CD14-positive monocyte (primary cell): ENCODE data around the gene ID1. TPM values are rescaled to one million over a fixed set of nuclear protein-coding genes. Genes with fewer than 3 reads are reported as not detected.

Experiments
- DNase-seq, 3 donors: peaks; one replicate each; pipeline ENCODE4 v3.0.0-alpha.2; 2011 to 2022
- H2AFZ ChIP-seq: 2 replicates; pipeline ENCODE4 v1.6.0; 2012; ENCODE audit warnings: mild to moderate bottlenecking, low read depth, low read length, inconsistent platforms; ENCODE audit not compliant: insufficient read depth, poor library complexity, severe bottlenecking
- H3K27ac ChIP-seq, 2 donors: 1 replicate in 1 of 2; 2 replicates in 1 of 2; pipeline ENCODE4 v1.5.1; 2012 to 2013; ENCODE audit warnings: low read length in 2 of 2, control low read depth in 1 of 2, inconsistent platforms in 1 of 2, low read depth in 1 of 2, mild to moderate bottlenecking in 1 of 2
- H3K27me3 ChIP-seq, 2 donors: one replicate each; pipeline versions ENCODE4 v1.6.0 to v1.6.1; 2011 to 2013; ENCODE audit warnings: low read length in 2 of 2; ENCODE audit not compliant: control insufficient read depth in 2 of 2, insufficient read depth in 2 of 2
- H3K36me3 ChIP-seq, 2 donors: replicated peaks in 1 of 2; 1 replicate in 1 of 2; 2 replicates in 1 of 2; pipeline versions ENCODE4 v1.5.1 to v1.6.1; 2012 to 2013; ENCODE audit warnings: low read length in 2 of 2, control low read depth in 1 of 2, inconsistent platforms in 1 of 2, mild to moderate bottlenecking in 1 of 2; ENCODE audit not compliant: insufficient read depth in 2 of 2, control insufficient read depth in 1 of 2
- H3K4me1 ChIP-seq, 2 donors: 1 replicate in 1 of 2; 2 replicates in 1 of 2; pipeline versions ENCODE4 v1.5.1 to v1.6.1; 2012 to 2013; ENCODE audit warnings: low read length in 2 of 2, control low read depth in 1 of 2, inconsistent platforms in 1 of 2, mild to moderate bottlenecking in 1 of 2, moderate library complexity in 1 of 2; ENCODE audit not compliant: insufficient read depth in 2 of 2, control insufficient read depth in 1 of 2
- H3K4me2 ChIP-seq: replicated peaks from 2 replicates; pipeline ENCODE3; 2012; ENCODE audit warnings: low read length, moderate library complexity, mild to moderate bottlenecking; ENCODE audit not compliant: poor library complexity, severe bottlenecking; ENCODE audit errors: extremely low read depth
- H3K4me3 ChIP-seq, 3 experiments: fragments of 200-600 bp in 1 of 3; sonication (generic) in 1 of 3; replicated peaks in 1 of 3; 1 replicate in 2 of 3; 2 replicates in 1 of 3; pipeline ENCODE4 v1.5.1; 2011 to 2013; ENCODE audit warnings: low read length in 3 of 3, mild to moderate bottlenecking in 3 of 3, control low read depth in 2 of 3, low read depth in 2 of 3, inconsistent platforms in 1 of 3, moderate library complexity in 1 of 3
- H3K79me2 ChIP-seq: 2 replicates; pipeline ENCODE4 v1.6.0; 2012; ENCODE audit warnings: mild to moderate bottlenecking, control low read depth, inconsistent platforms, low read length, moderate library complexity; ENCODE audit not compliant: insufficient read depth
- H3K9ac ChIP-seq: 2 replicates; pipeline ENCODE4 v1.6.0; 2017; ENCODE audit warnings: low read length, mild to moderate bottlenecking; ENCODE audit not compliant: insufficient read depth, poor library complexity, severe bottlenecking
- H3K9me3 ChIP-seq, 2 donors: replicated peaks in 1 of 2; 1 replicate in 1 of 2; 2 replicates in 1 of 2; pipeline versions ENCODE4 v1.5.1 to v1.6.1; 2012 to 2013; ENCODE audit warnings: low read length in 2 of 2, control low read depth in 1 of 2; ENCODE audit not compliant: control insufficient read depth in 1 of 2, insufficient read depth in 1 of 2
- H4K20me1 ChIP-seq: 2 replicates; pipeline ENCODE4 v1.6.0; 2012; ENCODE audit warnings: mild to moderate bottlenecking, low read length, control low read depth, moderate library complexity; ENCODE audit not compliant: insufficient read depth
- H3K27ac Mint-ChIP-seq, 7 donors: one replicate each; pipeline ENCODE4 v1.8.0; 2020; ENCODE audit warnings: mild to moderate bottlenecking in 7 of 7, mixed read lengths in 7 of 7, moderate library complexity in 6 of 7, inconsistent platforms in 2 of 7
- H3K27me3 Mint-ChIP-seq, 3 donors: one replicate each; pipeline ENCODE4 v1.8.0; 2021 to 2022; ENCODE audit warnings: low read depth in 3 of 3, mild to moderate bottlenecking in 3 of 3, mixed read lengths in 3 of 3, moderate library complexity in 3 of 3, inconsistent platforms in 1 of 3
- H3K36me3 Mint-ChIP-seq, 2 donors: one replicate each; pipeline ENCODE4 v1.8.0; 2020; ENCODE audit warnings: mixed read lengths in 2 of 2, inconsistent platforms in 1 of 2, mild to moderate bottlenecking in 1 of 2
- H3K4me1 Mint-ChIP-seq: one replicate; pipeline ENCODE4 v1.8.0; 2020; ENCODE audit warnings: mild to moderate bottlenecking, mixed read lengths
- H3K4me3 Mint-ChIP-seq, 2 donors: one replicate each; pipeline ENCODE4 v1.8.0; 2020; ENCODE audit warnings: mild to moderate bottlenecking in 2 of 2, mixed read lengths in 2 of 2, moderate library complexity in 1 of 2
- H3K9me3 Mint-ChIP-seq, 7 donors: one replicate each; pipeline ENCODE4 v1.8.0; 2020 to 2022; ENCODE audit warnings: mixed read lengths in 7 of 7, mild to moderate bottlenecking in 6 of 7, moderate library complexity in 6 of 7, inconsistent platforms in 2 of 7
- WGBS: methylation state at CpG from one replicate; pipeline ENCODE4 v1.1.5; 2013; ENCODE audit warnings: missing lambda C conversion rate; ENCODE audit not compliant: insufficient coverage; 5-methylcytosine and 5-hydroxymethylcytosine counted together
- intact Hi-C, 2 donors: fragments of 100-400 bp; cut with micrococcal nuclease; formaldehyde crosslinking; loops; one replicate each; pipeline versions ENCODE4 v1.15.0 to v1.15.1; 2023
- polyA plus RNA-seq, 3 donors: library from polyadenylated mRNA; depleted of rRNA in 1 of 3; unstranded in 2 of 3; stranded (reverse) in 1 of 3; fragments of 300-500 nt in 2 of 3; fragments of >200 nt in 1 of 3; fragmentation: Illumina TruSeq in 2 of 3; gene quantifications; 1 replicate in 2 of 3; 2 replicates in 1 of 3; pipeline ENCODE4 v1.2.3, GENCODE V29; 2012 to 2021
- TF ChIP-seq, protein P1 (sequence below): fragments of 200-600 bp; IDR thresholded peaks from one replicate; pipeline ENCODE4 v1.8.0; 2022; ENCODE audit warnings: antibody characterized with exemption, mild to moderate bottlenecking

ID1 gene
- polyA plus RNA-seq, 3 donors = 3.9 to 129 (median 12.5) TPM

GRCh38 chr20:31633339-31633914 is 28.3 kb downstream of the ID1 start:
- no peaks in the 10 kb centered on the region for H3K27me3 ChIP-seq
- Mint-ChIP-seq H3K36me3 (no peaks in the 10 kb centered on the region), H3K4me3 (no peak overlapping the region), H3K27me3 (peaks cover 0 to 4% (median 2%) of the 10 kb centered on the region in 3 donors), H3K4me1 (peaks cover 2% of the 10 kb centered on the region), H3K9me3 (no peaks in the 10 kb centered on the region), H3K27ac (no peak overlapping the region)
- H3K27ac ChIP-seq = no peak overlapping the region
- H4K20me1 ChIP-seq = no peaks in the 10 kb centered on the region
- H3K4me3 ChIP-seq = no peak overlapping the region
- H3K79me2 ChIP-seq = no peaks in the 10 kb centered on the region
- H3K9me3 ChIP-seq = no peaks in the 10 kb centered on the region
- H3K36me3 ChIP-seq = no peaks in the 10 kb centered on the region
- DNase-seq = no peak
- intact Hi-C loops = no loop called here
- no peak overlapping the region for H3K4me2 ChIP-seq
- WGBS = 91% methylated on average over 6 of the region's 14 CpGs
- no peaks in the 10 kb centered on the region for H3K4me1 ChIP-seq
- TF ChIP-seq, protein P1, sequence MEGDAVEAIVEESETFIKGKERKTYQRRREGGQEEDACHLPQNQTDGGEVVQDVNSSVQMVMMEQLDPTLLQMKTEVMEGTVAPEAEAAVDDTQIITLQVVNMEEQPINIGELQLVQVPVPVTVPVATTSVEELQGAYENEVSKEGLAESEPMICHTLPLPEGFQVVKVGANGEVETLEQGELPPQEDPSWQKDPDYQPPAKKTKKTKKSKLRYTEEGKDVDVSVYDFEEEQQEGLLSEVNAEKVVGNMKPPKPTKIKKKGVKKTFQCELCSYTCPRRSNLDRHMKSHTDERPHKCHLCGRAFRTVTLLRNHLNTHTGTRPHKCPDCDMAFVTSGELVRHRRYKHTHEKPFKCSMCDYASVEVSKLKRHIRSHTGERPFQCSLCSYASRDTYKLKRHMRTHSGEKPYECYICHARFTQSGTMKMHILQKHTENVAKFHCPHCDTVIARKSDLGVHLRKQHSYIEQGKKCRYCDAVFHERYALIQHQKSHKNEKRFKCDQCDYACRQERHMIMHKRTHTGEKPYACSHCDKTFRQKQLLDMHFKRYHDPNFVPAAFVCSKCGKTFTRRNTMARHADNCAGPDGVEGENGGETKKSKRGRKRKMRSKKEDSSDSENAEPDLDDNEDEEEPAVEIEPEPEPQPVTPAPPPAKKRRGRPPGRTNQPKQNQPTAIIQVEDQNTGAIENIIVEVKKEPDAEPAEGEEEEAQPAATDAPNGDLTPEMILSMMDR = no peak
- H2AFZ ChIP-seq = no peak overlapping the region
- no peak overlapping the region for H3K9ac ChIP-seq

- no peak within 1 kb of the TSS for H3K9ac ChIP-seq
- no peaks in the 10 kb centered on the region for H3K4me1 ChIP-seq
- no peak within 1 kb of the TSS for H3K4me3 ChIP-seq
- DNase-seq = no peak
- H3K4me2 ChIP-seq = no peak within 1 kb of the TSS
- TF ChIP-seq, protein P1 = no peak
- H3K27ac Mint-ChIP-seq = no peak within 1 kb of the TSS
- 51% methylated on average over 17 of the region's 34 CpGs for WGBS
- no peak within 1 kb of the TSS for H2AFZ ChIP-seq
- no peak within 1 kb of the TSS for H3K4me3 Mint-ChIP-seq
- no peaks in the 10 kb centered on the region for H3K9me3 Mint-ChIP-seq
- no peaks in the 10 kb centered on the region for H3K36me3 ChIP-seq
- H3K79me2 ChIP-seq = no peaks in the 10 kb centered on the region
- H3K4me1 Mint-ChIP-seq = peaks cover 3% of the 10 kb centered on the region
- no peaks in the 10 kb centered on the region for H4K20me1 ChIP-seq
- no peak within 1 kb of the TSS for H3K27ac ChIP-seq
- H3K27me3 ChIP-seq = no peaks in the 10 kb centered on the region
- peaks cover 3 to 5% (median 4%) of the 10 kb centered on the region in 3 donors for H3K27me3 Mint-ChIP-seq
- no peaks in the 10 kb centered on the region for H3K36me3 Mint-ChIP-seq
- intact Hi-C loops = no loop called here
- H3K9me3 ChIP-seq = no peaks in the 10 kb centered on the region
Measured at GRCh38 chr20:31637660-31638059, 32.6 kb downstream of the ID1 start, which contains the start of gene COX4I2. COX4I2 (plus strand) TSS chr20:31637912; CDS start chr20:31639018, 1,106 bp downstream.
